A549 treated with CpdA at 1 μM for 4 hours (cell line): ENCODE data around the gene GATAD2B. TPM values are rescaled to one million over a fixed set of nuclear protein-coding genes. Genes with fewer than 3 reads are reported as not detected.

Source experiments
- total RNA-seq: library from RNA; stranded (reverse); fragments of 200-300 nt; extraction: Qiagen RNA extraction; gene quantifications from 5 replicates; pipeline ENCODE4 v1.2.3, GENCODE V29; 2022; ENCODE audit warnings: low read depth

The GATAD2B gene
- 7.6 to 14.9 TPM (median 8.5 TPM) in 5 replicates for total RNA-seq

DNA sequence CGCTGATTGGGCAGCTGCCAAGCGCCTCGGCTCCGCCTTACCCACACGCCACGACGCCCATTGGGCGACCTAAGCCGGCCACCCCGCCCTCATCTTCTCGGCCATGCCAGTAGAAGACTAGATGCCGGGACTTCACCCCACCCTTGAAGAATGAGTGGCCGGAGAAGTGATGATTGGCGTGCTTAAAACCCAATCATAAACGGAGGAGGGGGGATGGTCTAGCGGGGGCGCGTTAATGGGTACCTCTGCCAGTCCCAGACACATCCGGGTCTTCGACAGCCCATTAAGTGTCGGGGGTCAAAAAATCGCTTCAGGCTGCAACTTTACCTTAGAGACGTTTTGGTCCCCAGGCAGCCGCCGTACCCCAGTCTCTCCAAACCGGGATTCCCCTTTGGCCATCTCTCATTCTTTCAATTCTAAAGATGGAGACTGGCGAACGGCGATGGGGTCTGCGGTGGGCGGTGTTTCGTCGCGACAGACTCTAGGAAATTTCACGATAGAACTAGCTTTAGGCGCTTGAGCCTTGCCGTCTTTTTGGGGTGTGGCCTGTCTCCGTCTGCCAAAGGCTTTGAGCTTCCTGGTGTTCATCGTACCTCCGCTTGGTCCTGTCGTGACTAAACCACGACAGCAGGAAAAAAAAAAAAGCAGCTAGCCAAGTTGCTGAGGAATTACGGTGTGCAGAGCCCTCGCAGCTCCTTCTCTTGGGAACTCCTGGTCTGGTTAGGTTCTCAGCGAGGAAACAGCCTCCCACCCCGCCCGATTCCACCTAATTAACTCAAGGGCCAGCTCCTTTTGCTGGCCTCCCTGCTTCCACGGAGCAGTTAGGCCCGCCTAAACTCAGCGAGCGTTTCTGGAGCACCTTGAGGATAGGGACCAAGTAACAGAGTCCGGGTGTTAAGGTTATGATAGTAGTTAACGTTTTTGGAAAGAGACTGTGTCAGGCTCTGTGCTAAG, at the start of gene GATAD2B:
TSS of gene GATAD2B (minus strand) at position 1 of the 954 bp plus-strand sequence. CDS start 94,625 bp downstream, outside the sequence.

DNA sequence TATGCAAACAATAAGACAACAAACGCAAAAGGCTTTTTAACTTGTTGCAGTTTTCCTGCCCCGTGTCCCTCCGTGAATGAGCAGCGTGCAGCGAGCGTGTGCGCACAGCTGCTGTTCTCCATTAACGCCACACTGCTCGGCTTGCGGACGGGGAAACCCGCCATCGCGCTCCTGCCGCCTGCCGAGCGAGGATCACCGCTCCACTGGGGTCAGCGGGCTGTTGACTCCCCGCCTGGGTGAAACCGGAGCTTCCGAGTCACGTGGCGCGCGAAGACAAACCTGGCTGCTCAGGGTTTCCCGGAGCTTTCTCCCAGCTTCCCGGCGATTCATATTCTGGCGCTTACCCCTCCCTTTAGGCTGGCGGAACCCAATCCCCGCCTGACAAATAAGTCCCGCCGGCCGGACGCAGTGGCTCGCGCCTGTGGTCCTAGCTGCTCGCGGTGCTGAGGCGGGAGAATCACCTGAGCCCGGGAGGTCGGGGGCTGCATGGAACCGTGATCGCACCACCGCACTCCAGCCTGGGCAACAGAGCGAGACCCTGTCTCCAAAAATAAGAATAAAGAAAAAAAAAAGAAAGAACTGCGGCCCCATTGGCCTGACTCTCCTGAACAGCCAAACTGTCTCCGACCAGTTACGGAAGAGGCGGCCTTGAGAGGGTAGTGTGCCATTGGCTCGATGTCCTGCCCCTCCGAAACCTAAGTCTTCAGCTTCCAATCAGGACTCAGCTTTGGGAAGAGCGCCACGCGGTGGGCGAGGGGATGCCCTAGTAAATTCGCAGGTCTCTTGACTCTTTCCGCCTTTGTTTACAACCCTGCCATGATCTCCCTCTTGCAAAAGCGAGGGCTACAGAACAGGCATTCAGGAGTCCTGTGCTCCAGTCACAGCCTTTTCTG, 44.6 kb upstream of the GATAD2B start, which contains the start of gene CREB3L4:
TSS of gene CREB3L4 (plus strand) at position 796 of the 893 bp plus-strand sequence. CDS start 624 bp downstream, outside the sequence.

DNA sequence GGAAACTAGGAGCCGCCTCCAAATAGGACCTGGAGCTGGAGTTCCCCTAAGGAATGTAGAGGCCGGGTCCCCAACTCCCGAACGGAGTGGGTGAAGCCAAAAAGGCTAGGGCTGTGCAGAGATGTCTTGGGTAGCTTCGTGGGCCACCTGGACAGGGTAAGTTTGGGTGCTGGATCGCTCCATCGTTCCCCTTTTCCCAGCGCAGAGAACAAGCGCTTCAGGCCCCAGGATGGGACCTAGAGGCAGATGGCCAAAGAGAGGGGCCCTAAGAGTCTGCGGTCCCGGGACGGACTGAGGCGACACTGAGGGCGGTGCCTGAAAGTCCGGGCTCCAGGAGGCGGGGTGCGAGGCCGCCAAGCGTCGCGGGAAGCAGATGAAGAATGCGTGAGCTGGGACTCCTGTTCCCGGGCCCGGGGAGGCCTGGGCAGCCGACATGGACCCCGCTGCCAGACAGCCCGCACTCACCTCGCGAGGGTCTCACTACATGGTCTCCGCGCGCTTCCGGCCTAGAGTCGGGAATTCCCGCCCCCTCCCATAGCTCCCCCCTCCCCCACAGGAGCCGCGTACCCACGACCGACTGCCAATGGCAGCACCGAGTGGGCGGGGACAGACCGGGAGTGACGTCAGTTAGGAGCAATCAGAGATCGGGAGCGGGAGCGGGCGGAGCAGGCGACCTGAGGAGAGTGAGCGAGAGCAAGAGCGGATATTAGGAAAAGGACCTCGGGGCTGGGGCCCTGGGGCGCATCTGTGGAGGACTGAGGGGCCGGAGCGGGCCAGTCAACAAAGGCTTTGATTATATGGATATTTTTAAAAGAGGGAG, 40.5 kb upstream of the GATAD2B start, which contains the start of gene SLC39A1:
TSS of gene SLC39A1 (minus strand) at position 508 of the 820 bp plus-strand sequence. CDS start 822 bp downstream, outside the sequence.

DNA sequence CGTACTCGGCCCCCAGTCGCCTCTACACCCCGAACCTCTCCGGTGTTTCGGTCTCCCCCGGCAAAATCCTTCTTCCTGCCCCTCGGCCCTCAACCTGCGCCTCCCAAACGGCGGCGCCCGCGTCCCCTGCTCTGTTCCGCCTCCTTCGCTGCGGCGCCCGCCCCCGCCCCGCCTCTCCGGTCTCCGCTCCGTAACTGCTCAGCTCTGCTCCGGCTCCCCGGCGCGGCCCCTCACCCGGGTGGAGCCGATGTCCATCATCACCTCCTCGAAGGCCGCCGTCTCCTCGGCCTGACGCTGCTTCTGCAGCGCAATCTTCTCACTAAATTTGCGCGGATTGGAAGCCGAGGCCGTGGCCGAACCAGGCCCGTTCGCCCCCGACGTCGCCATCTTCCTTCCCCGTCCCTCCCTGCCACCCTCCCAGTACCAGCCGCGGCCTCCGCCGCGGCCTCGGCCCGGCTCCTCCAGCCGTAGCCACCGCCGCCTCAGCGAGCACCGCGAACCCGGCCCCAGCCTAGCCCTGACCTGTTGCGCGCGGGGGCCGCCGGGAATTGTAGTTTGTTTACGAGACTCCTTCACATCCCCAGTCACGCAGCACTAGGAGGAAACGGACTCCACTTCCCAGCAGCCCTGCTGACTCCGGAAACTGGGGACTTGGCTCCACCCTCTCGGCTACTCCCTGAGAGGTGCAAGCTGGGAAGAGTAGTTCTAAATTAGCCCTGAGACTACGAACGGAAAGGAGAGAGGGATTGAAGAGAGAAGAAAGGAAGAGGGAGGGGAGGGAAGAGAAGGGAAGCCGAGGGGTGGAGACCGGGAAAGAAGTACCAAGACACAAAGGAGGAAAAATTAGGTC, 35.6 kb upstream of the GATAD2B start, which contains the start of gene CRTC2:
TSS of gene CRTC2 (minus strand) at position 502 of the 850 bp plus-strand sequence. CDS start at position 387, 115 bp downstream.

DNA sequence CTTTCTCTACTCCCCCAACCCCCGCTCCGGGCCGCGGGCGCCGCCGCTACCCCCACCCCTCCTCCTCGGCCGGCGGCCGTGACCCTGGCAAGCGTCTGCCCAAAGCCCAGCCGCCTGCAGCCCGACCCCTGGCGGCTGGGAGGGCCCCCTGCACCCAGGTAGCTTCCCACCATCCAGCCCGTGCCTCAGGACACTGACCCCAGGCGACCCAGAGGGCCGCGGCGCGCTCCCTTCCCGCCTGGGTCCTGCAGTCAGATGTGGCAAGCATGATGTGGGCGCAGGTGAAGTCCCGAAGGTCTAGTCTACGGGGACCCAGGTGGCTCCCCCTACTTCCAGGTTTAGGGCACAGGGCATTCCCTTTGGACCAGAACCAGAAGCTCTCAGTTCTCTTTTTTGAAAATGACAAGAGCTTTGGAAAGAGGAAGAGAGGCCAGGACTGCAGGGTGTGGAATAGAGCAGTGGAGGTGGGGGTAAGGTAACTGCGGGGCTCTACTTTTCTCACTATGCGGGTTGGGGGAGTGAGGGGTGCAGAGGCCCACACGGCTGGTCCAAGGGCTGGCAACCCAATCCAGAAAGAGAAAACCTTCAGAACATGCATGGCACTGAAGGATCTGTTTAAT, 24.0 kb upstream of the GATAD2B start, which contains the start of gene DENND4B:
TSS of gene DENND4B (minus strand) at position 97 of the 620 bp plus-strand sequence. CDS start 2,344 bp downstream, outside the sequence.

DNA sequence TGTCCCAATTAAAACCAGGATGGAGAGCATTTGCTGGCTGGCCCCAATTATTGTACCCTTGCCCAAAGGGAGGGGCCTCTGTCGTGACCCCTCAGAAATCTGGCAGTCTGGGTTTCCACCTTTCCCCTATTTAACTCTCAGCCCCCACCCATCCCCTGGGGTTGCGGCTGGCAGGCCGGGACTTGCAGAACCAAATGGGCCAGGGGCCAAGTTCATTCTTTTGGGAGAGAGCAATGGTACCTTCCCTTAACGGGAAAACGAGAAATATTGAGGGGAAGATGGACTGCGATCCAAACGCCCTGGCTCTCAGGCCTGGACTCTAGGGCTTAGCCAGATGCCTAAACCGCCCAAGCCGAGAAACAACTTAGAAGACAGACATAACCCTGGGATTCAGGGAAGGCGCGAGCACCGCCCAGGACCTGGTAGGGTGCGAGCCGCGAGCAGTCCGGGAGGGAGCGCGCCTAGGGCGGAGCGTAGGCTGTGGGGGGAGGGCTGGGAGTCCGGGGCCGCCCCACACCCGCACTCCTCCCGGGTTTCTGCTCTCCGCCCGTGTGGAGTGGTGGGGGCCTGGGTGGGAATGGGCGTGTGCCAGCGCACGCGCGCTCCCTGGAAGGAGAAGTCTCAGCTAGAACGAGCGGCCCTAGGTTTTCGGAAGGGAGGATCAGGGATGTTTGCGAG, 147.9 kb downstream of the GATAD2B start, which contains the start of gene SLC27A3:
TSS of gene SLC27A3 (plus strand) at position 628 of the 678 bp plus-strand sequence. CDS start 91 bp downstream, outside the sequence.

Other genes with a start within 250 kb of the GATAD2B start
- 0.80 to 1.2 TPM (median 0.95 TPM) in 5 replicates for gene NPR1, start 244.3 kb downstream of the GATAD2B start, total RNA-seq
- gene INTS3, start 194.9 kb downstream of the GATAD2B start, total RNA-seq = 18.5 to 22.8 TPM (median 21.8 TPM) in 5 replicates
- 1.2 to 3.5 TPM (median 1.5 TPM) in 5 replicates for gene SLC27A3, start 147.6 kb downstream of the GATAD2B start, total RNA-seq
- 24.3 to 35.6 TPM (median 31.6 TPM) in 5 replicates for gene DENND4B, start 23.7 kb upstream of the GATAD2B start, total RNA-seq
- gene CRTC2, start 35.6 kb upstream of the GATAD2B start, total RNA-seq = 38.4 to 45.8 TPM (median 42.6 TPM) in 5 replicates
- 145 to 164 TPM (median 158 TPM) in 5 replicates for gene SLC39A1, start 40.6 kb upstream of the GATAD2B start, total RNA-seq
- 9.7 to 12.3 TPM (median 10.9 TPM) in 5 replicates for gene CREB3L4, start 44.9 kb upstream of the GATAD2B start, total RNA-seq
- 105 to 158 TPM (median 155 TPM) in 5 replicates for gene JTB, start 54.7 kb upstream of the GATAD2B start, total RNA-seq
- gene RAB13, start 63.4 kb upstream of the GATAD2B start, total RNA-seq = 134 to 160 TPM (median 139 TPM) in 5 replicates
- 4,345 to 7,654 TPM (median 4,612 TPM) in 5 replicates for gene RPS27, start 67.8 kb upstream of the GATAD2B start, total RNA-seq
- not detected in 5 replicates for gene NUP210L, start 232.1 kb upstream of the GATAD2B start, total RNA-seq